Loucy (cell line): ENCODE data around the gene ADAMTS16.

Source experiments
- H2AFZ ChIP-seq: fragments of 200-600 bp; sonication (generic); 2 replicates; pipeline ENCODE4 v1.6.0; 2016; ENCODE audit warnings: antibody characterized with exemption, mild to moderate bottlenecking, low read length, moderate library complexity
- H3F3A ChIP-seq: fragments of 200-600 bp; 2 replicates; pipeline ENCODE4 v1.6.0; 2016; ENCODE audit warnings: antibody characterized with exemption, low read depth, mild to moderate bottlenecking
- H3K27me3 ChIP-seq: fragments of 200-600 bp; sonication (generic); 2 replicates; pipeline ENCODE4 v1.6.1; 2014; ENCODE audit warnings: low read length, mild to moderate bottlenecking; ENCODE audit not compliant: insufficient read depth, poor library complexity, severe bottlenecking
- H3K36me3 ChIP-seq: fragments of 200-600 bp; sonication (generic); 2 replicates; pipeline ENCODE4 v1.6.1; 2016; ENCODE audit warnings: low read length; ENCODE audit not compliant: insufficient read depth
- H3K4me1 ChIP-seq: fragments of 200-600 bp; sonication (generic); 2 replicates; pipeline ENCODE4 v1.5.1; 2014; ENCODE audit warnings: low read length, mild to moderate bottlenecking; ENCODE audit not compliant: insufficient read depth, poor library complexity, severe bottlenecking
- H3K4me2 ChIP-seq: fragments of 200-600 bp; sonication (generic); 2 replicates; pipeline ENCODE4 v1.6.0; 2014; ENCODE audit warnings: antibody characterized with exemption, low read length, low read depth, mild to moderate bottlenecking; ENCODE audit not compliant: poor library complexity, severe bottlenecking
- H3K4me3 ChIP-seq: fragments of 200-600 bp; sonication (generic); 2 replicates; pipeline ENCODE4 v1.5.1; 2014; ENCODE audit warnings: low read length, mild to moderate bottlenecking, mixed read lengths; ENCODE audit not compliant: poor library complexity, severe bottlenecking
- H3K79me2 ChIP-seq: fragments of 200-600 bp; sonication (generic); 2 replicates; pipeline ENCODE4 v1.6.1; 2014; ENCODE audit warnings: low read length; ENCODE audit not compliant: insufficient read depth
- H3K9ac ChIP-seq: fragments of 200-600 bp; sonication (generic); 2 replicates; pipeline ENCODE4 v1.6.0; 2014; ENCODE audit warnings: mild to moderate bottlenecking, low read depth, low read length, moderate library complexity; ENCODE audit not compliant: poor library complexity, severe bottlenecking
- H3K9me2 ChIP-seq: fragments of 200-600 bp; sonication (generic); replicated peaks from 2 replicates; pipeline ENCODE4 v1.6.1; 2016; ENCODE audit warnings: low read depth, low read length, mixed read lengths
- H3K9me3 ChIP-seq: fragments of 200-600 bp; sonication (generic); 2 replicates; pipeline ENCODE4 v1.6.1; 2014; ENCODE audit warnings: mild to moderate bottlenecking, antibody characterized with exemption, low read length, low read depth; ENCODE audit not compliant: insufficient read depth
- H4K20me1 ChIP-seq: fragments of 200-600 bp; sonication (generic); 2 replicates; pipeline ENCODE4 v1.6.0; 2014; ENCODE audit warnings: antibody characterized with exemption, low read length, mild to moderate bottlenecking; ENCODE audit not compliant: insufficient read depth, poor library complexity, severe bottlenecking
- CTCF ChIP-seq: fragments of 200-600 bp; sonication (generic); conservative IDR thresholded peaks from 2 replicates; pipeline ENCODE4 v1.5.1; 2014; ENCODE audit warnings: mild to moderate bottlenecking, antibody characterized with exemption, low read length
- EZH2phosphoT487 ChIP-seq: fragments of 200-600 bp; IDR thresholded peaks from 2 replicates; pipeline ENCODE4 v1.6.1; 2018; ENCODE audit warnings: antibody characterized with exemption, mild to moderate bottlenecking, moderate library complexity, borderline replicate concordance

Gene ADAMTS16

GRCh38 chr5:5344051-5344571 lies 204.0 kb downstream of the ADAMTS16 start:
- Histone ChIP-seq H3K27me3 (no peaks in the 10 kb centered on the region), H3F3A (no peaks in the 10 kb centered on the region), H3K9me3 (no peaks in the 10 kb centered on the region), H3K9me2 (no peaks in the 10 kb centered on the region), H3K4me1 (no peaks in the 10 kb centered on the region), H3K36me3 (no peaks in the 10 kb centered on the region), H3K9ac (no peak overlapping the region), H2AFZ (no peak overlapping the region), H3K79me2 (no peaks in the 10 kb centered on the region), H3K4me2 (no peak overlapping the region), H4K20me1 (no peaks in the 10 kb centered on the region), H3K4me3 (no peak overlapping the region)
- TF ChIP-seq EZH2phosphoT487 (no peak), CTCF (no peak)

GRCh38 chr5:5344606-5345005 lies 204.5 kb downstream of the ADAMTS16 start:
- H3K36me3 ChIP-seq = no peaks in the 10 kb centered on the region

GRCh38 chr5:5347442-5347841 lies 207.3 kb downstream of the ADAMTS16 start:
- Histone ChIP-seq H2AFZ (no peak overlapping the region), H3K9me3 (no peaks in the 10 kb centered on the region), H3K4me1 (no peaks in the 10 kb centered on the region), H3K79me2 (no peaks in the 10 kb centered on the region), H3K36me3 (no peaks in the 10 kb centered on the region), H3K9me2 (no peaks in the 10 kb centered on the region), H3F3A (no peaks in the 10 kb centered on the region), H4K20me1 (no peaks in the 10 kb centered on the region), H3K4me2 (no peak overlapping the region), H3K9ac (no peak overlapping the region), H3K4me3 (no peak overlapping the region), H3K27me3 (no peaks in the 10 kb centered on the region)
- TF ChIP-seq EZH2phosphoT487 = no peak
- no peak for TF ChIP-seq CTCF

More at GRCh38 chr5:5344606-5345005, 204.5 kb downstream of the ADAMTS16 start:
- no peaks in the 10 kb centered on the region for H3F3A ChIP-seq
- TF ChIP-seq EZH2phosphoT487 (no peak), CTCF (no peak)
- H3K27me3 ChIP-seq = no peaks in the 10 kb centered on the region
- H3K9me3 ChIP-seq = no peaks in the 10 kb centered on the region
- no peaks in the 10 kb centered on the region for H4K20me1 ChIP-seq
- no peak overlapping the region for H3K9ac ChIP-seq
- H3K4me3 ChIP-seq = no peak overlapping the region
- H3K4me1 ChIP-seq = no peaks in the 10 kb centered on the region
- H2AFZ ChIP-seq = no peak overlapping the region
- no peaks in the 10 kb centered on the region for H3K9me2 ChIP-seq
- H3K79me2 ChIP-seq = no peaks in the 10 kb centered on the region
- H3K4me2 ChIP-seq = no peak overlapping the region
